VCaP (cell line): Measurements from ENCODE around the gene RNGTT.

Experiments used
- H3K27ac ChIP-seq: fragments of 450-650 bp; 2 replicates; pipeline ENCODE4 v1.5.1; 2017
- TF ChIP-seq, protein P1 (sequence below): fragments of 450-650 bp; conservative IDR thresholded peaks from 2 replicates; pipeline ENCODE4 v1.5.1; 2017; ENCODE audit warnings: mild to moderate bottlenecking, moderate library complexity

RNGTT gene

DNA sequence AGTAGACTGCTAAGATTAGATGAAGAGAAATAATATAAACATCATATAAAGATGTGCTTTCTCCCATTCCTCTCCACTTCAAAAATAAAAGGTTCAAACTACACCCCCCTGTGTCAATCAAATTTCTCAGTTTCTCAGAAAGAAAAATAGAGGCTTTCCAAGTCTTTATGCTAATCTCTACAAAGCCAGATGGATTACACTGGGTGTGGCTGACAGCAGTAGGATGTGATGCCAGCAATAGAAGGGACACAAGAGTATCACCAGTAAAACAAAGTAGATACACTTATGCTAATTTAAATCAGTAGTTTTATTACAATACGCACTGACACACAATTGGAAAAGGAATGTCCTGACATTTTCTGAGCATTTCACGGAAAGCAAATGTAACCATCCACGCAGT is 353.4 kb downstream of the RNGTT start:
- TF ChIP-seq, protein P1, sequence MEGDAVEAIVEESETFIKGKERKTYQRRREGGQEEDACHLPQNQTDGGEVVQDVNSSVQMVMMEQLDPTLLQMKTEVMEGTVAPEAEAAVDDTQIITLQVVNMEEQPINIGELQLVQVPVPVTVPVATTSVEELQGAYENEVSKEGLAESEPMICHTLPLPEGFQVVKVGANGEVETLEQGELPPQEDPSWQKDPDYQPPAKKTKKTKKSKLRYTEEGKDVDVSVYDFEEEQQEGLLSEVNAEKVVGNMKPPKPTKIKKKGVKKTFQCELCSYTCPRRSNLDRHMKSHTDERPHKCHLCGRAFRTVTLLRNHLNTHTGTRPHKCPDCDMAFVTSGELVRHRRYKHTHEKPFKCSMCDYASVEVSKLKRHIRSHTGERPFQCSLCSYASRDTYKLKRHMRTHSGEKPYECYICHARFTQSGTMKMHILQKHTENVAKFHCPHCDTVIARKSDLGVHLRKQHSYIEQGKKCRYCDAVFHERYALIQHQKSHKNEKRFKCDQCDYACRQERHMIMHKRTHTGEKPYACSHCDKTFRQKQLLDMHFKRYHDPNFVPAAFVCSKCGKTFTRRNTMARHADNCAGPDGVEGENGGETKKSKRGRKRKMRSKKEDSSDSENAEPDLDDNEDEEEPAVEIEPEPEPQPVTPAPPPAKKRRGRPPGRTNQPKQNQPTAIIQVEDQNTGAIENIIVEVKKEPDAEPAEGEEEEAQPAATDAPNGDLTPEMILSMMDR: no peak
- no peak overlapping the region for H3K27ac ChIP-seq

DNA sequence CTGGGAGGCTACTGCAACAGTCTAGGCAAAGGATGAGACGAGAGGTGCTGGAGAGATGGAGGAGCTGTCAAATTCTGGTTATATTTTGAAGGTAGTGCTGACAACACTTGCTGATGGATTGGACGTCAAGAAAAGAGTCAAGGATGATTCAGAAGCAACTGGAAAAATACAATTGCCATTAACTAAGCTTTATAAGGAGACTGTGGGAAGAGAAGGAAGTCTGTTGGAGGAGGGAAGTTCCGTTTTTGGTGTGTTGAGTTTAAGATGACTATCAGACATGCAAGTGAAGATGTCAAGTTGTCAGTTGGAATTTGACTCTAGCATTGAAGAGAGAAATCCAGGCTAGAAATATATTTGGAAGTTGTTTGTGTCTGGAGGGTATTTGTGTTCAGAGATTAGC is 358.1 kb downstream of the RNGTT start:
- TF ChIP-seq, protein P1: no peak
- no peak overlapping the region for H3K27ac ChIP-seq

DNA sequence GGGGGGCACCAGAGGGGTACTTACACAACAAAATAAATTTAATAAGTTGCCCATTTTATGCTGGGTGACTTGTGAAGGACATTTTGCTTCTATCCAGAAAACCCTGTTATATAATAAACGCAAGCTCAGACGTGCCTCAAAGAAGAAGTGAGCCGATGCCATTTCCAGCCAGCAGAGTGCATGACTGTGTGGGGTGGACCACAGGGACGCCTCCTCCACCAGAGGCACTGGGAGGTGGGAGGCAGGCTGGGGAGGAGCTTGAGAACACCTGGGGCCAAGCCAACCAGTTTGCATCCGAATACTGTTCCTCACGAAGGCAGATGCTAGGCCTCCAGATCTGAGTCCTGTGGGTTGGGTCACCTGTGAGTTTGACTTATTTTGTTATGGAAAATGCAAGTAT is 363.8 kb downstream of the RNGTT start:
- TF ChIP-seq, protein P1: no peak
- H3K27ac ChIP-seq: no peak overlapping the region

DNA sequence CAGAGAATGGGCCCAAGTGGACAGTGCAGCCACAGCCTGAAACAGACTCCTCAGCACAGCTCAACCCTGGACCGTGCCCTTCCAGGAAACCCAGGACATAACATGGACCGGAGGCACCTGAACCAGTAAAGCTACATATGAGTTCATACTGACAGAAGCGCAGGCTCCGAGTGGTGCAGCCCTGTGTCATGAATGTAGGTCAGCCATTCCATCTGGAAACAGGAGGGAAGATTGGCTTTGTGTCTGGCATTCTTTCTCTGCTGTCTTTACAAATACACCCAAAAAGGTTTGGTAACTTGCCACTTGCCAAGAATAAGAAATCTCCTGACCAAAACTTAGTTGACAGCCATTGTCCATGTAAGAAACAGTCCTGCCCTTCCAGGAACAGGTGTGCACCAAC is 366.6 kb downstream of the RNGTT start:
- TF ChIP-seq, protein P1: no peak
- no peak overlapping the region for H3K27ac ChIP-seq

DNA sequence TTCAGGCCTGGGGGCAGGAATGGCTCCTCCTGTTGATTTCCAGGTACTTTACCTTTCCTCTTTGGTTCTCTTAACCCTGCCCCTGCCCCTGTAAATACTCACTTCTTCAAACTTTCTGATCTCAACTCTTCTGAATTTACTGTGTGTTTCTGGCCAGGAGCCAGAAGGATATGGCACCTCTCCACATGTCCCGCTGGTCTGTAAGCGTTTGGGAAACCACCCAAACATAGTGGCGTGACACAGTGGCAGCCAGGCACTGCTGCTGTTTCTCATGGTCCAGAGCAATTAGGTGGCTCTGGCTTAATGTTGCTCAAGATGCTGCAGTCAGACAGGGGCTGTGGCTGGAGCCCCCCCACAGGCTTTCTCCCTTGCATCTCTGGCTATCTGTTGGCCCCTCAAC is 374.5 kb downstream of the RNGTT start:
- no peak overlapping the region for H3K27ac ChIP-seq
- TF ChIP-seq, protein P1: no peak

DNA sequence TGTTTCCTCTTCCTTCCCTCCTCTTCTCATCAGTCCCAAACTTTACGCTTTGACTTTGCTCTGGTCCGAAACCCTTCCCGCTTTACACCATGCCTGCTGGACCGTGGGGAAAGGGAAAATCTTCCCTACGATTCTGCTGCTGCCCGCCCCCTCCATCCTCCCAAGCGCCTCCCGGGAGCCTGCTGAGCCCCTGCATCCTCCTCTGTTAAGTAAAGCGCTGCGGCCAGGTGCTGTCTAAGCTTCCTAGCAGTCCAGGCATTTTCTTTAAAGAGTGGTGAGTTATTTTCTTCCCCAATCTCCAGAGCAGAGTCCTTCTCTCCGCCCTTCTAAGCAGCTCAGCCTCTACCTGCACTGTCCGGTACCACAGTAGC is 376.3 kb downstream of the RNGTT start:
- TF ChIP-seq, protein P1: no peak
- H3K27ac ChIP-seq: no peak overlapping the region

DNA sequence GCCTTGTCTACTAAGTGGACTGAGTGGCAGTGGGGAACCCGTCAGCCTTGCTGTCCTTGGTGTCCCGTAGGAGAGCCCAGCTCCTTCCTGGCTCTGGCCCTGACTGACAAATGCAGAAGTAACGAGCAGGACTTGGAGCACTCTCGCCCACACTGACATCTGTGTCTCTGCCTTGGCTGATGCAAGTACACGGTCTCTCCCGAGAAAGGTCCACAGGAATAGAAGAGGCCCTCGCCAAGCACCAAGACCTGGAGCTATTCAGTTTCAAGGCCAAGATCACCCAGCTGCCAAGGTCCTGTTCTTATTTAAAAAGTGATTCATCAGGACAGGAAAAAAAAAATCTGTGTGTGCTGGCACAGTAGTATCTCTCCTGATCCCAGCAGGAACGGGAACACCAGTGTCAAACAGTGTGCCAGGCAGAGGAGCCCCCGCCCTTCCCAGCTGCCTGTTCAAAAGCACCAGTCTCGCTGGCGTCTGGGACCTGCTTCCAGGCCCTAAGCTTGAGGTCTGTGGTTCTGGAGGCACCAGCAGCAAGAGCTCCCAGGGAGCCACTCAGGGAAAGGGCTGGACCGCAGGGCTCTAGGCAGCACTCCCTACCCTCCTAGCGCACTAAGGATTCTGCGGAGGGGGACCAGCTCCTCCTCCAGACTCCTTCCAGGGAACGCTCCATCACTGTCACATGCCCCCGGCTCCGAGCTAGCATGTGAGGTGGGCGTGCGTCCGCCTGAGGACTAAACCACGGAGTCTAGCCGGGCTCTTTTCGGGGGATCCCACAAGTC is 376.9 kb downstream of the RNGTT start:
- no peak overlapping the region for H3K27ac ChIP-seq
- TF ChIP-seq, protein P1: no peak
